Right lobe of liver (tissue), 6 donors: ENCODE results near the gene IGF1R. TPM values are rescaled to one million over a fixed set of nuclear protein-coding genes. Genes with fewer than 3 reads are reported as not detected.
A peak's percentile ranks its signal among the peaks of the same experiment; 100 is the strongest.

Source experiments
- ATAC-seq, 4 donors: fragments of 200-7000 bp; cut with Tn5 transposase; one replicate each; pipeline ENCODE4 v1.9.1; 2020; ENCODE audit warnings: mild to moderate bottlenecking in 4 of 4, moderate library complexity in 4 of 4
- DNase-seq, 3 donors: peaks; one replicate each; pipeline ENCODE4 v3.0.0-alpha.2; 2020
- H3K27ac ChIP-seq, 3 donors: fragments of 200-600 bp; one replicate each; pipeline ENCODE4 v1.8.0; 2022
- H3K27me3 ChIP-seq, 2 donors: fragments of 200-600 bp; one replicate each; pipeline ENCODE4 v1.8.0; 2022
- H3K36me3 ChIP-seq, 4 donors: fragments of 200-600 bp; sonication (generic) in 1 of 4; one replicate each; pipeline versions ENCODE4 v1.5.1 to v1.8.0; 2017 to 2022; ENCODE audit warnings: control low read depth in 1 of 4
- H3K4me1 ChIP-seq, 4 donors: fragments of 200-600 bp; sonication (generic) in 1 of 4; one replicate each; pipeline versions ENCODE4 v1.5.1 to v1.8.0; 2017 to 2022; ENCODE audit warnings: control low read depth in 1 of 4
- H3K4me3 ChIP-seq, 3 donors: fragments of 200-600 bp; one replicate each; pipeline ENCODE4 v1.8.0; 2022
- H3K9me3 ChIP-seq, 4 donors: fragments of 200-600 bp; sonication (generic) in 1 of 4; one replicate each; pipeline versions ENCODE4 v1.5.1 to v1.8.0; 2017 to 2022; ENCODE audit warnings: control low read depth in 1 of 4
- POLR2A ChIP-seq: fragments of 450-650 bp; IDR thresholded peaks from one replicate; pipeline ENCODE4 v1.6.1; 2017; ENCODE audit warnings: antibody characterized with exemption, mild to moderate bottlenecking
- WGBS: methylation state at CpG from one replicate; pipeline ENCODE4 v1.1.6; 2018; ENCODE audit warnings: low coverage, low lambda C conversion rate; ENCODE audit not compliant: insufficient coverage; ENCODE audit errors: missing lambda C conversion rate; 5-methylcytosine and 5-hydroxymethylcytosine counted together
- intact Hi-C, 2 donors: fragments of 100-400 bp; cut with DNase I; formaldehyde crosslinking; loops; one replicate each; pipeline versions ENCODE4 v1.11.2 to v1.14.1; 2022
- total RNA-seq, 6 experiments: library from RNA; depleted of rRNA in 2 of 6; stranded (reverse); fragments of >200 nt in 2 of 6; fragmentation: NEBNext Ultra II Directional in 3 of 6; extraction: Animal tissue kit (Norgen Biotek cat#: 25700) in 3 of 6; gene quantifications; one replicate each; pipeline versions ENCODE4 v1.1.0 to v1.2.4, GENCODE V29; 2016 to 2023
- TF ChIP-seq, protein P1 (sequence below), 4 donors: fragments of 200-600 bp in 3 of 4; fragments of 450-650 bp in 1 of 4; IDR thresholded peaks; one replicate each; pipeline versions ENCODE4 v1.5.1 to v1.8.0; 2016 to 2022; ENCODE audit warnings: antibody characterized with exemption in 4 of 4, mild to moderate bottlenecking in 2 of 4
- donor health status: DM: no; HTN: yes; CAD: no.
- donor health status: DM: no; HTN: no; CAD: no.
- donor health status: DM: no; HTN: no; CAD: no.
- donor health status: DM: no; HTN: yes; CAD: no.
- donor health status: DM: no; HTN: yes; CAD: no.

IGF1R gene
- total RNA-seq, 6 experiments from 2014 or later: 2.5 to 5.3 (median 3.8) TPM

DNA sequence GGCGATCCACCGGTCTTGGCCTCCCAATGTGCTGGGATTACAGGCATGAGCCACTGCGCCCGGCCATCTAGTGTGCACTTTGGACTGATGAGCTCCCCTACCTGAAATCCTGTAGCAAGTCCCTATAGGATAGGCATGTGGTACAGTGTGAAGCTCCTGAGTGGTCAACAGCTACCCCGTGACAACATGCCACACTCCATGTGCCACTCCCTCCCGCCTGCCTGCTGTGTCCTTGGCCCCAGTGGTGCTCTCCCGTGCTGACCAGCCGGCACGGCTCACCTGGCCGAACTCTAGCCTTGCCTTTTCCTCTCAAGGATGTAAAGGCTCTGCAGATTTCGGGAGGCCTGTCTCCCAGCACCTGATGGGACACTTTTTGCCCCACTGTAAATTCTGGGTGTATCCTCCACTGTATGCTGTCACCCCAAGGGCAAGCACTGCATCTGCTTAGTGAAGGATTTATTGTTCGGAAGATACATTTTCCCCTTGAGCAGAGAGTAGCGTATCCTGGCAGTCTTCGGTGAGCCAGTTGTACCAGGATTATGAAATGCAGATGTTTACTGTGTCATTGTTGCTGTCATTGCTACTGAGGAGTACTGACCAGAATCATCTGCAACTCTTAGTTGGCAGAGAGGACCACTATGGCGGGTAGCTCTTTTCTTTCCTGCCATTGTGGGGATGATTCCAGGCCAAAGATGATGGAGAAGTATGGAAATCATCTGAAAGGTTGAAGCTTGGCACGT lies 64.7 kb downstream of the IGF1R start:
- DNase-seq (no peak), ATAC-seq (peak in 1 of 4 donors; percentile 35)
- TF ChIP-seq, protein P1, sequence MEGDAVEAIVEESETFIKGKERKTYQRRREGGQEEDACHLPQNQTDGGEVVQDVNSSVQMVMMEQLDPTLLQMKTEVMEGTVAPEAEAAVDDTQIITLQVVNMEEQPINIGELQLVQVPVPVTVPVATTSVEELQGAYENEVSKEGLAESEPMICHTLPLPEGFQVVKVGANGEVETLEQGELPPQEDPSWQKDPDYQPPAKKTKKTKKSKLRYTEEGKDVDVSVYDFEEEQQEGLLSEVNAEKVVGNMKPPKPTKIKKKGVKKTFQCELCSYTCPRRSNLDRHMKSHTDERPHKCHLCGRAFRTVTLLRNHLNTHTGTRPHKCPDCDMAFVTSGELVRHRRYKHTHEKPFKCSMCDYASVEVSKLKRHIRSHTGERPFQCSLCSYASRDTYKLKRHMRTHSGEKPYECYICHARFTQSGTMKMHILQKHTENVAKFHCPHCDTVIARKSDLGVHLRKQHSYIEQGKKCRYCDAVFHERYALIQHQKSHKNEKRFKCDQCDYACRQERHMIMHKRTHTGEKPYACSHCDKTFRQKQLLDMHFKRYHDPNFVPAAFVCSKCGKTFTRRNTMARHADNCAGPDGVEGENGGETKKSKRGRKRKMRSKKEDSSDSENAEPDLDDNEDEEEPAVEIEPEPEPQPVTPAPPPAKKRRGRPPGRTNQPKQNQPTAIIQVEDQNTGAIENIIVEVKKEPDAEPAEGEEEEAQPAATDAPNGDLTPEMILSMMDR (IDR thresholded peaks at IDR 0.05): no peak
- TF ChIP-seq POLR2A: no peak
- 77% methylated on average over 16 of the region's 16 CpGs for WGBS
- Histone ChIP-seq H3K27ac (no peak overlapping the region), H3K9me3 (no peaks in the 10 kb centered on the region), H3K36me3 (no peaks in the 10 kb centered on the region), H3K4me3 (no peak overlapping the region), H3K4me1 (no peaks in the 10 kb centered on the region), H3K27me3 (no peaks in the 10 kb centered on the region)
- intact Hi-C loops: no loop called here

DNA sequence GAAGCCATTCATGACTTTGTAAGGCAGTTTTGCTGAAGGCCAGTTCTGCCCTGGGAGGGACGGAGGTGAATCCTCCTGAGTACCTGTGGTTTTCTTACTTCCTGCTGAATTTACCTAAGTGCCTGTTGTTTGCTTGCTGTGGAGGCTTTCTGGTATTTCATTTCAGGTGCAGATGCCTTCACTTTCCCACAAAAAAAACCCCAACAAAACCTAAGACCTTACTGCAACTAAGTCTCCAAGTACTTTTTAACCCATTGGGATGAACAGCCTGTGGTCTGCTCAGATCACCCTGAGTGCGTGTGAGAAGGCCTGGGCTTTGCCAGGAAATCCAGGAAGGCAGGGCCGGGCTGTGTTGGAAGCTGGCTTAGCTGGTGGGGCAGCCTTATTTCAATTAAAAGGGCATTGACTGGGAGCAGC lies 65.3 kb downstream of the IGF1R start:
- no peak for DNase-seq
- 63% methylated on average over 3 of the region's 3 CpGs for WGBS
- no peaks in the 10 kb centered on the region for H3K4me1 ChIP-seq
- ATAC-seq: no peak
- H3K27me3 ChIP-seq: no peaks in the 10 kb centered on the region
- no peak overlapping the region for H3K27ac ChIP-seq
- no peak overlapping the region for H3K4me3 ChIP-seq
- no peaks in the 10 kb centered on the region for H3K9me3 ChIP-seq
- no peaks in the 10 kb centered on the region for H3K36me3 ChIP-seq
- TF ChIP-seq, protein P1 (IDR thresholded peaks at IDR 0.05): no peak
- no peak for TF ChIP-seq POLR2A
- intact Hi-C loops: no loop called here

DNA sequence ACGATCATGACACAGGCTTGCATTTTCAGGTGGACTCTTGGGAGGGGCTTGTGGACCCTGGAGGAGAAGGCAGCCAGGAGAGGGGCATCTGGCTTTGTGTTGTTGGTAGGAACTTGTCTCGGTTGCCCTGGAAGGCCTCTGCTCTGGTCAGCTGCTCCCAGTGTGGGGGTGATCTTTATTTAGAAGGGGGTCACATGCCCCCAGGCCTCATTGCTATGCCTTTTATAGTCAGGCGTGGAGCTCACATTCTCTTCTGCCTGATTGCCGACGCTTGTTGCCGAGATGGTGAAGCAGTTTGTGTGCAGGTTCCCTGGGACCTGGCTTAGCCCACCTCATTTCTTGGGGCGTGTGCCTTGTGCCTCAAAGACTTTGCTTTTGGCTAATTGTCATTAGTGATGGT lies 66.6 kb downstream of the IGF1R start:
- intact Hi-C loops: no loop called here
- 72% methylated on average over 6 of the region's 7 CpGs for WGBS
- DNase-seq: no peak
- H3K4me1 ChIP-seq: no peaks in the 10 kb centered on the region
- ATAC-seq: no peak
- H3K27ac ChIP-seq: no peak overlapping the region
- H3K36me3 ChIP-seq: no peaks in the 10 kb centered on the region
- no peaks in the 10 kb centered on the region for H3K27me3 ChIP-seq
- H3K4me3 ChIP-seq: no peak overlapping the region
- no peaks in the 10 kb centered on the region for H3K9me3 ChIP-seq
- TF ChIP-seq POLR2A: no peak
- TF ChIP-seq, protein P1 (IDR thresholded peaks at IDR 0.05): no peak

DNA sequence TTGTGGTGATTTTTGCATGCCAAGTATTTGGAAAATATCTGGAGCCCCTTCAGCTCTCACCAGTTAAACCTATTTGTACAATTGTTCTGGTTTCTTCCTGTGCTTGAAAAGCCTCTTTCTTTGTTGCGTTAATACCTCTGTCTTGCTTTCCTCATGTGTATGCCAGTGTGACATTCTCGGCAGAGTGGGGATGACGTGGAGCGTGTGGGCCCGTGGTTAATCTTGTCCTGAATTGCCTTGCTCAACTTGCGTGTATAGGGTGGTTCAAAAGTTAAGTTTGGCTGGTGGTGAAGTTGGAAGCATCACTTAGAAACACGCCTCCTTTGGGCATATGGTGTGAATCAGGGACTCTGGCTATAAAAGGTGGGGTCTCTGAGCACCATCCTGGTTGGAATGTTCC lies 67.1 kb downstream of the IGF1R start:
- Histone ChIP-seq H3K4me1 (no peaks in the 10 kb centered on the region), H3K4me3 (no peak overlapping the region), H3K27ac (no peak overlapping the region), H3K27me3 (no peaks in the 10 kb centered on the region), H3K9me3 (no peaks in the 10 kb centered on the region), H3K36me3 (no peaks in the 10 kb centered on the region)
- DNase-seq (no peak), ATAC-seq (no peak)
- no peak for TF ChIP-seq POLR2A
- TF ChIP-seq, protein P1 (IDR thresholded peaks at IDR 0.05): no peak
- intact Hi-C loops: no loop called here
- 50% methylated on average over 6 of the region's 7 CpGs for WGBS
